OCI-LY3 (cell line): Measurements from ENCODE around the gene PLS1.

Source experiments
- H2AFZ ChIP-seq: fragments of 200-600, 300-600 bp; shearing (Covaris generic); 2 replicates; pipeline ENCODE4 v1.6.0; 2014; ENCODE audit warnings: antibody characterized with exemption, low read depth, low read length
- H3K27ac ChIP-seq: fragments of 200-600, 300-600 bp; sonication (generic); 2 replicates; pipeline ENCODE4 v1.5.1; 2014; ENCODE audit warnings: mild to moderate bottlenecking, low read length, moderate library complexity, mixed read lengths
- H3K27me3 ChIP-seq: fragments of 200-600, 300-600 bp; sonication (generic); 2 replicates; pipeline ENCODE4 v1.6.1; 2014; ENCODE audit warnings: low read depth, low read length, mixed read lengths
- H3K36me3 ChIP-seq: fragments of 200-600, 300-600 bp; sonication (generic); replicated peaks from 2 replicates; pipeline ENCODE3; 2014; ENCODE audit warnings: low read depth, low read length, mixed read lengths
- H3K4me1 ChIP-seq: fragments of 300-600, 200-600 bp; sonication (generic); 2 replicates; pipeline ENCODE4 v1.6.1; 2014; ENCODE audit warnings: low read length, mixed read lengths
- H3K4me2 ChIP-seq: fragments of 200-600, 300-600 bp; sonication (generic); 2 replicates; pipeline ENCODE4 v1.6.1; 2014; ENCODE audit warnings: low read length, mixed read lengths
- H3K4me3 ChIP-seq: fragments of 300-600, 200-600 bp; sonication (generic); 2 replicates; pipeline ENCODE4 v1.5.1; 2014; ENCODE audit warnings: antibody characterized with exemption, mild to moderate bottlenecking, low read length, moderate library complexity
- H3K79me2 ChIP-seq: fragments of 300-600, 200-600 bp; shearing (Covaris generic); 2 replicates; pipeline ENCODE4 v1.6.1; 2014; ENCODE audit warnings: mild to moderate bottlenecking, low read length, mixed read lengths
- H3K9ac ChIP-seq: fragments of 300-600, 200-600 bp; shearing (Covaris generic); 2 replicates; pipeline ENCODE4 v1.6.0; 2014; ENCODE audit warnings: mild to moderate bottlenecking, low read length, moderate library complexity
- H3K9me3 ChIP-seq: fragments of 200-600, 300-600 bp; shearing (Covaris generic); 2 replicates; pipeline ENCODE4 v1.6.1; 2014; ENCODE audit warnings: low read length, mixed read lengths; ENCODE audit not compliant: insufficient read depth
- H4K20me1 ChIP-seq: fragments of 200-600, 300-600 bp; sonication (generic); 2 replicates; pipeline ENCODE4 v1.6.1; 2016; ENCODE audit warnings: low read length, mixed read lengths; ENCODE audit not compliant: insufficient read depth
- CTCF ChIP-seq: fragments of 200-600, 300-600 bp; sonication (generic); IDR thresholded peaks from 2 replicates; pipeline ENCODE4 v1.5.1; 2014; ENCODE audit warnings: antibody characterized with exemption, low read length, low read depth
- EZH2phosphoT487 ChIP-seq: fragments of 200-600 bp; shearing (Covaris generic); IDR thresholded peaks from 2 replicates; pipeline ENCODE4 v1.6.1; 2018; ENCODE audit warnings: antibody characterized with exemption, mixed run types, low read depth

The PLS1 gene

GRCh38 chr3:142650001-142650693, 54.0 kb downstream of the PLS1 start:
- Histone ChIP-seq H3K27ac (no peak overlapping the region), H3K4me3 (no peak overlapping the region), H3K27me3 (no peaks in the 10 kb centered on the region), H3K4me2 (peak overlapping the region; percentile 36), H3K4me1 (peaks cover 14% of the 10 kb centered on the region), H3K9me3 (no peaks in the 10 kb centered on the region), H3K9ac (no peak overlapping the region; the same call in 1 of the 2 replicates), H2AFZ (peak overlapping the region; percentile 77), H3K36me3 (no peaks in the 10 kb centered on the region), H3K79me2 (no peaks in the 10 kb centered on the region), H4K20me1 (no peaks in the 10 kb centered on the region)
- TF ChIP-seq EZH2phosphoT487: no peak
- TF ChIP-seq CTCF: no peak

- Histone ChIP-seq H3K4me1 (peaks cover 14% of the 10 kb centered on the region), H3K9me3 (no peaks in the 10 kb centered on the region), H3K9ac (no peak overlapping the region), H3K4me3 (no peak overlapping the region), H3K27me3 (no peaks in the 10 kb centered on the region), H3K4me2 (no peak overlapping the region), H2AFZ (no peak overlapping the region), H3K27ac (no peak overlapping the region), H4K20me1 (no peaks in the 10 kb centered on the region), H3K79me2 (no peaks in the 10 kb centered on the region), H3K36me3 (no peaks in the 10 kb centered on the region)
- TF ChIP-seq CTCF: no peak
- no peak for TF ChIP-seq EZH2phosphoT487
Observed at GRCh38 chr3:142651711-142652110, 55.5 kb downstream of the PLS1 start.

GRCh38 chr3:142652826-142653292, 56.7 kb downstream of the PLS1 start:
- Histone ChIP-seq H3K4me2 (no peak overlapping the region), H3K27me3 (no peaks in the 10 kb centered on the region), H3K4me3 (no peak overlapping the region), H3K27ac (no peak overlapping the region), H2AFZ (no peak overlapping the region), H3K4me1 (peaks cover 14% of the 10 kb centered on the region), H4K20me1 (no peaks in the 10 kb centered on the region), H3K79me2 (no peaks in the 10 kb centered on the region), H3K36me3 (no peaks in the 10 kb centered on the region), H3K9me3 (no peaks in the 10 kb centered on the region), H3K9ac (no peak overlapping the region)
- TF ChIP-seq EZH2phosphoT487 (no peak), CTCF (no peak)

- H3K4me2 ChIP-seq: no peak overlapping the region
- H4K20me1 ChIP-seq: no peaks in the 10 kb centered on the region
- no peak overlapping the region for H3K9ac ChIP-seq
- no peaks in the 10 kb centered on the region for H3K79me2 ChIP-seq
- no peaks in the 10 kb centered on the region for H3K9me3 ChIP-seq
- H3K4me3 ChIP-seq: no peak overlapping the region
- no peak overlapping the region for H2AFZ ChIP-seq
- no peaks in the 10 kb centered on the region for H3K36me3 ChIP-seq
- H3K4me1 ChIP-seq: no peaks in the 10 kb centered on the region
- no peak overlapping the region for H3K27ac ChIP-seq
- H3K27me3 ChIP-seq: no peaks in the 10 kb centered on the region
- TF ChIP-seq EZH2phosphoT487: no peak
- TF ChIP-seq CTCF: no peak
Observed at GRCh38 chr3:142656575-142656974, 60.4 kb downstream of the PLS1 start.
